GM23338 (cell line): ENCODE measurements around the gene NPAS2. TPM values are rescaled to one million over a fixed set of nuclear protein-coding genes. Genes with fewer than 3 reads are reported as not detected.

ENCODE experiments used
- ATAC-seq: fragments of 200-7000 bp; cut with Tn5 transposase; 3 replicates; pipeline ENCODE4 v1.9.1; 2020
- DNase-seq: peaks from one replicate; pipeline ENCODE4 v3.0.0-alpha.2; 2015; ENCODE audit warnings: low spot score
- H2AFZ ChIP-seq: fragments of 200-600 bp; sonication (generic); 2 replicates; pipeline ENCODE4 v1.8.0; 2016; ENCODE audit warnings: antibody characterized with exemption, mild to moderate bottlenecking, moderate library complexity
- H3F3A ChIP-seq: fragments of 200-600 bp; sonication (generic); replicated peaks from 2 replicates; pipeline ENCODE4 v1.8.0; 2017; ENCODE audit warnings: antibody characterized with exemption, mixed run types, low read depth
- H3K27ac ChIP-seq: fragments of 200-600 bp; sonication (generic); 2 replicates; pipeline ENCODE4 v1.6.1; 2016; ENCODE audit warnings: low read depth
- H3K27me3 ChIP-seq: fragments of 200-600 bp; sonication (generic); 2 replicates; pipeline ENCODE4 v1.8.0; 2016; ENCODE audit warnings: mild to moderate bottlenecking, mixed run types, moderate library complexity; ENCODE audit not compliant: insufficient read depth
- H3K36me3 ChIP-seq: fragments of 200-600 bp; sonication (generic); 2 replicates; pipeline ENCODE4 v1.8.0; 2016; ENCODE audit warnings: mild to moderate bottlenecking; ENCODE audit not compliant: insufficient read depth
- H3K4me1 ChIP-seq: fragments of 200-600 bp; sonication (generic); 2 replicates; pipeline ENCODE4 v1.8.0; 2016; ENCODE audit warnings: mild to moderate bottlenecking, moderate library complexity; ENCODE audit not compliant: insufficient read depth
- H3K4me2 ChIP-seq: fragments of 200-600 bp; sonication (generic); 2 replicates; pipeline ENCODE4 v1.7.1; 2017; ENCODE audit warnings: mixed run types
- H3K4me3 ChIP-seq: fragments of 200-600 bp; sonication (generic); 2 replicates; pipeline ENCODE4 v1.6.1; 2016; ENCODE audit warnings: mixed run types
- H3K79me2 ChIP-seq: fragments of 200-600 bp; sonication (generic); replicated peaks from 2 replicates; pipeline ENCODE4 v1.8.0; 2017; ENCODE audit warnings: mild to moderate bottlenecking; ENCODE audit not compliant: insufficient read depth
- H3K9me2 ChIP-seq: fragments of 200-600 bp; sonication (generic); 2 replicates; pipeline ENCODE4 v1.8.0; 2017; ENCODE audit not compliant: insufficient read depth
- H4K20me1 ChIP-seq: fragments of 200-600 bp; sonication (generic); replicated peaks from 2 replicates; pipeline ENCODE4 v1.8.0; 2017; ENCODE audit warnings: mild to moderate bottlenecking; ENCODE audit not compliant: insufficient read depth
- H3K27ac Mint-ChIP-seq: 2 replicates; pipeline ENCODE4 v1.8.0; 2020; ENCODE audit warnings: inconsistent platforms, mild to moderate bottlenecking, moderate library complexity, mixed read lengths
- H3K27me3 Mint-ChIP-seq: 3 replicates; pipeline ENCODE4 v1.8.0; 2022; ENCODE audit warnings: low read depth, mild to moderate bottlenecking, moderate library complexity, mixed read lengths, inconsistent platforms; ENCODE audit not compliant: insufficient read depth, poor library complexity
- H3K36me3 Mint-ChIP-seq: 3 replicates; pipeline ENCODE4 v1.8.0; 2021; ENCODE audit warnings: low read depth, mild to moderate bottlenecking, inconsistent platforms, moderate library complexity, mixed read lengths
- H3K4me1 Mint-ChIP-seq: 3 replicates; pipeline ENCODE4 v1.8.0; 2020; ENCODE audit warnings: mild to moderate bottlenecking, inconsistent platforms, mixed read lengths
- H3K4me3 Mint-ChIP-seq: 3 replicates; pipeline ENCODE4 v1.8.0; 2021; ENCODE audit warnings: moderate library complexity, mild to moderate bottlenecking, inconsistent platforms, mixed read lengths
- H3K9me3 Mint-ChIP-seq: 3 replicates; pipeline ENCODE4 v1.8.0; 2020; ENCODE audit warnings: moderate library complexity, mild to moderate bottlenecking, inconsistent platforms, mixed read lengths
- ETS1 ChIP-seq: IDR thresholded peaks from 2 replicates; pipeline ENCODE4 v1.6.1; 2016; ENCODE audit warnings: antibody characterized with exemption
- EZH2 ChIP-seq: fragments of 200-600 bp; sonication (generic); IDR thresholded peaks from one replicate; pipeline ENCODE4 v1.8.0; 2017; ENCODE audit warnings: antibody characterized with exemption, mild to moderate bottlenecking, low read depth; ENCODE audit not compliant: unreplicated experiment
- EZH2phosphoT487 ChIP-seq: fragments of 200-600 bp; sonication (generic); IDR thresholded peaks from one replicate; pipeline ENCODE4 v1.8.1; 2018; ENCODE audit warnings: antibody characterized with exemption; ENCODE audit not compliant: unreplicated experiment
- JUNB ChIP-seq: IDR thresholded peaks from one replicate; pipeline ENCODE4 v1.6.1; 2016; ENCODE audit warnings: antibody characterized with exemption; ENCODE audit not compliant: unreplicated experiment
- NANOG ChIP-seq: IDR thresholded peaks from 2 replicates; pipeline ENCODE4 v1.6.1; 2016; ENCODE audit warnings: antibody characterized with exemption, borderline replicate concordance
- POLR2AphosphoS5 ChIP-seq: IDR thresholded peaks from 2 replicates; pipeline ENCODE4 v1.6.1; 2016; ENCODE audit warnings: antibody characterized with exemption, low read depth
- REST ChIP-seq: IDR thresholded peaks from one replicate; pipeline ENCODE4 v1.6.1; 2018; ENCODE audit warnings: antibody characterized with exemption; ENCODE audit not compliant: unreplicated experiment
- STAT1 ChIP-seq: IDR thresholded peaks from one replicate; pipeline ENCODE4 v1.6.1; 2016; ENCODE audit warnings: antibody characterized with exemption; ENCODE audit not compliant: unreplicated experiment
- ZNF331 ChIP-seq: fragments of 250-450 bp; sonication (Bioruptor Pico); IDR thresholded peaks from 2 replicates; pipeline ENCODE4 v1.5.0; 2020; ENCODE audit warnings: low read depth, mild to moderate bottlenecking, moderate library complexity
- polyA plus RNA-seq: library from polyadenylated mRNA; unstranded; fragments of >200 nt; fragmentation: Nextera tagmentation; extraction: Ambion mirVana; gene quantifications from 2 replicates; pipeline ENCODE4 v1.2.1, GENCODE V29; 2016
- total RNA-seq: library from RNA; depleted of rRNA; stranded (reverse); fragments of >200 nt; shearing (Covaris generic); gene quantifications from 2 replicates; pipeline ENCODE4 v1.2.3, GENCODE V29; 2014
- TF ChIP-seq, protein P1 (sequence below): fragments of 250-450 bp; sonication (Bioruptor Pico); IDR thresholded peaks from 2 replicates; pipeline ENCODE4 v1.5.0; 2020; ENCODE audit warnings: mild to moderate bottlenecking, moderate library complexity
- TF ChIP-seq, protein P2 (sequence below), 2 experiments: fragments of 200-600 bp in 1 of 2; sonication (generic) in 1 of 2; conservative IDR thresholded peaks; 2 replicates each; pipeline versions ENCODE4 v1.5.1 to v1.6.1; 2016 to 2017; ENCODE audit warnings: antibody characterized with exemption in 2 of 2, low read depth in 2 of 2, mild to moderate bottlenecking in 2 of 2, moderate library complexity in 1 of 2

The NPAS2 gene
- total and polyA plus RNA-seq, 2 experiments from 2014 or later, result 0.56 to 1.1 TPM

DNA sequence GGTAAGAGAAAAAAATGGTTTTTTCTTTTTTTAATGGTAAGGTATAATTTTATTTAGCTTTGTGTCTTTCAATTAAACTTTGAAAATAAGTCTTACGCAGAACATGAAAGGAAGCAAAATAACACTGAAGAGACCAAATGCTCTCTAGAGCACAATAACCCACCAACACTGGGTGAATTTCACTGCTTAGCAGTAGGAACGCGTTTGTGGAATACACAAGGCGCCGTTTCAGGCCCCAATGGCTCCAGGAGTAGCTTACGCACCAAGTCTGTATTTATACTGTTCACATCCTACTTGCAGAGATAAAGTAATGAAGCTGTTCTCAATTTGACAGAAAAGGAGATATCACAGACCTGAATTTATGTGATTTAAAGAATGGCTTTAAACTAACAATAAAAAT, 205.6 kb downstream of the NPAS2 start:
- no peak overlapping the region for H2AFZ ChIP-seq
- no peak overlapping the region for H3K27ac ChIP-seq
- no peaks in the 10 kb centered on the region for H3K9me2 ChIP-seq
- Mint-ChIP-seq H3K36me3 (peaks cover 67% of the 10 kb centered on the region), H3K27me3 (peaks cover 3% of the 10 kb centered on the region), H3K9me3 (no peaks in the 10 kb centered on the region), H3K4me1 (peaks cover 16% of the 10 kb centered on the region), H3K4me3 (no peak overlapping the region), H3K27ac (no peak overlapping the region)
- DNase-seq, result no peak
- peaks cover 7% of the 10 kb centered on the region for H4K20me1 ChIP-seq
- no peak overlapping the region for H3K4me3 ChIP-seq
- H3F3A ChIP-seq, result 0 out of 2 replicates have a peak, but pooled peaks cover 3% of the 10 kb centered on the region
- ATAC-seq, result no peak
- H3K36me3 ChIP-seq, result peaks cover 5% of the 10 kb centered on the region; the same call in 1 of the 2 replicates
- no peaks in the 10 kb centered on the region; the same call in 1 of the 2 replicates for H3K79me2 ChIP-seq
- H3K27me3 ChIP-seq, result no peaks in the 10 kb centered on the region
- TF ChIP-seq JUNB, result no peak
- TF ChIP-seq ZNF331 (CRISPR knock-in tag), result no peak
- TF ChIP-seq STAT1, result no peak
- no peak for TF ChIP-seq ETS1
- TF ChIP-seq, protein P1, sequence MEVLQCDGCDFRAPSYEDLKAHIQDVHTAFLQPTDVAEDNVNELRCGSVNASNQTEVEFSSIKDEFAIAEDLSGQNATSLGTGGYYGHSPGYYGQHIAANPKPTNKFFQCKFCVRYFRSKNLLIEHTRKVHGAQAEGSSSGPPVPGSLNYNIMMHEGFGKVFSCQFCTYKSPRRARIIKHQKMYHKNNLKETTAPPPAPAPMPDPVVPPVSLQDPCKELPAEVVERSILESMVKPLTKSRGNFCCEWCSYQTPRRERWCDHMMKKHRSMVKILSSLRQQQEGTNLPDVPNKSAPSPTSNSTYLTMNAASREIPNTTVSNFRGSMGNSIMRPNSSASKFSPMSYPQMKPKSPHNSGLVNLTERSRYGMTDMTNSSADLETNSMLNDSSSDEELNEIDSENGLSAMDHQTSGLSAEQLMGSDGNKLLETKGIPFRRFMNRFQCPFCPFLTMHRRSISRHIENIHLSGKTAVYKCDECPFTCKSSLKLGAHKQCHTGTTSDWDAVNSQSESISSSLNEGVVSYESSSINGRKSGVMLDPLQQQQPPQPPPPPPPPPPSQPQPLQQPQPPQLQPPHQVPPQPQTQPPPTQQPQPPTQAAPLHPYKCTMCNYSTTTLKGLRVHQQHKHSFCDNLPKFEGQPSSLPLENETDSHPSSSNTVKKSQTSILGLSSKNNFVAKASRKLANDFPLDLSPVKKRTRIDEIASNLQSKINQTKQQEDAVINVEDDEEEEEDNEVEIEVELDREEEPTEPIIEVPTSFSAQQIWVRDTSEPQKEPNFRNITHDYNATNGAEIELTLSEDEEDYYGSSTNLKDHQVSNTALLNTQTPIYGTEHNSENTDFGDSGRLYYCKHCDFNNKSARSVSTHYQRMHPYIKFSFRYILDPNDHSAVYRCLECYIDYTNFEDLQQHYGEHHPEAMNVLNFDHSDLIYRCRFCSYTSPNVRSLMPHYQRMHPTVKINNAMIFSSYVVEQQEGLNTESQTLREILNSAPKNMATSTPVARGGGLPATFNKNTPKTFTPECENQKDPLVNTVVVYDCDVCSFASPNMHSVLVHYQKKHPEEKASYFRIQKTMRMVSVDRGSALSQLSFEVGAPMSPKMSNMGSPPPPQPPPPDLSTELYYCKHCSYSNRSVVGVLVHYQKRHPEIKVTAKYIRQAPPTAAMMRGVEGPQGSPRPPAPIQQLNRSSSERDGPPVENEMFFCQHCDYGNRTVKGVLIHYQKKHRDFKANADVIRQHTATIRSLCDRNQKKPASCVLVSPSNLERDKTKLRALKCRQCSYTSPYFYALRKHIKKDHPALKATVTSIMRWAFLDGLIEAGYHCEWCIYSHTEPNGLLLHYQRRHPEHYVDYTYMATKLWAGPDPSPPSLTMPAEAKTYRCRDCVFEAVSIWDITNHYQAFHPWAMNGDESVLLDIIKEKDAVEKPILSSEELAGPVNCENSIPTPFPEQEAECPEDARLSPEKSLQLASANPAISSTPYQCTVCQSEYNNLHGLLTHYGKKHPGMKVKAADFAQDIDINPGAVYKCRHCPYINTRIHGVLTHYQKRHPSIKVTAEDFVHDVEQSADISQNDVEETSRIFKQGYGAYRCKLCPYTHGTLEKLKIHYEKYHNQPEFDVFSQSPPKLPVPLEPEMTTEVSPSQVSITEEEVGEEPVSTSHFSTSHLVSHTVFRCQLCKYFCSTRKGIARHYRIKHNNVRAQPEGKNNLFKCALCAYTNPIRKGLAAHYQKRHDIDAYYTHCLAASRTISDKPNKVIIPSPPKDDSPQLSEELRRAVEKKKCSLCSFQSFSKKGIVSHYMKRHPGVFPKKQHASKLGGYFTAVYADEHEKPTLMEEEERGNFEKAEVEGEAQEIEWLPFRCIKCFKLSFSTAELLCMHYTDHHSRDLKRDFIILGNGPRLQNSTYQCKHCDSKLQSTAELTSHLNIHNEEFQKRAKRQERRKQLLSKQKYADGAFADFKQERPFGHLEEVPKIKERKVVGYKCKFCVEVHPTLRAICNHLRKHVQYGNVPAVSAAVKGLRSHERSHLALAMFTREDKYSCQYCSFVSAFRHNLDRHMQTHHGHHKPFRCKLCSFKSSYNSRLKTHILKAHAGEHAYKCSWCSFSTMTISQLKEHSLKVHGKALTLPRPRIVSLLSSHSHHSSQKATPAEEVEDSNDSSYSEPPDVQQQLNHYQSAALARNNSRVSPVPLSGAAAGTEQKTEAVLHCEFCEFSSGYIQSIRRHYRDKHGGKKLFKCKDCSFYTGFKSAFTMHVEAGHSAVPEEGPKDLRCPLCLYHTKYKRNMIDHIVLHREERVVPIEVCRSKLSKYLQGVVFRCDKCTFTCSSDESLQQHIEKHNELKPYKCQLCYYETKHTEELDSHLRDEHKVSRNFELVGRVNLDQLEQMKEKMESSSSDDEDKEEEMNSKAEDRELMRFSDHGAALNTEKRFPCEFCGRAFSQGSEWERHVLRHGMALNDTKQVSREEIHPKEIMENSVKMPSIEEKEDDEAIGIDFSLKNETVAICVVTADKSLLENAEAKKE (CRISPR knock-in tag), result no peak
- no peak for TF ChIP-seq POLR2AphosphoS5
- TF ChIP-seq EZH2phosphoT487, result no peak
- TF ChIP-seq, protein P2, sequence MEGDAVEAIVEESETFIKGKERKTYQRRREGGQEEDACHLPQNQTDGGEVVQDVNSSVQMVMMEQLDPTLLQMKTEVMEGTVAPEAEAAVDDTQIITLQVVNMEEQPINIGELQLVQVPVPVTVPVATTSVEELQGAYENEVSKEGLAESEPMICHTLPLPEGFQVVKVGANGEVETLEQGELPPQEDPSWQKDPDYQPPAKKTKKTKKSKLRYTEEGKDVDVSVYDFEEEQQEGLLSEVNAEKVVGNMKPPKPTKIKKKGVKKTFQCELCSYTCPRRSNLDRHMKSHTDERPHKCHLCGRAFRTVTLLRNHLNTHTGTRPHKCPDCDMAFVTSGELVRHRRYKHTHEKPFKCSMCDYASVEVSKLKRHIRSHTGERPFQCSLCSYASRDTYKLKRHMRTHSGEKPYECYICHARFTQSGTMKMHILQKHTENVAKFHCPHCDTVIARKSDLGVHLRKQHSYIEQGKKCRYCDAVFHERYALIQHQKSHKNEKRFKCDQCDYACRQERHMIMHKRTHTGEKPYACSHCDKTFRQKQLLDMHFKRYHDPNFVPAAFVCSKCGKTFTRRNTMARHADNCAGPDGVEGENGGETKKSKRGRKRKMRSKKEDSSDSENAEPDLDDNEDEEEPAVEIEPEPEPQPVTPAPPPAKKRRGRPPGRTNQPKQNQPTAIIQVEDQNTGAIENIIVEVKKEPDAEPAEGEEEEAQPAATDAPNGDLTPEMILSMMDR (conservative IDR thresholded peaks at IDR 0.05; ENCODE audit: low read depth in 2 of 2), result no peak
- TF ChIP-seq NANOG, result no peak
- no peak for TF ChIP-seq REST
- no peak for TF ChIP-seq EZH2
- no peak overlapping the region for H3K4me2 ChIP-seq
- peaks cover 9% of the 10 kb centered on the region for H3K4me1 ChIP-seq
